SJSA1 (cell line): ENCODE data around the gene EPB41L4B. TPM values are rescaled to one million over a fixed set of nuclear protein-coding genes. Genes with fewer than 3 reads are reported as not detected.

Experiments used
- DNase-seq, 2 experiments: peaks; one replicate each; pipeline ENCODE4 v3.0.0-alpha.2; 2015 to 2020; ENCODE audit warnings: low spot score in 2 of 2, low read depth in 1 of 2
- H3K27ac ChIP-seq: fragments of 250-450 bp; sonication (Bioruptor Pico); 2 replicates; pipeline ENCODE4 v1.5.1; 2020; ENCODE audit warnings: mild to moderate bottlenecking, moderate library complexity
- H3K27me3 ChIP-seq: fragments of 250-450 bp; sonication (Bioruptor Pico); replicated peaks from 2 replicates; pipeline ENCODE4 v1.5.1; 2020; ENCODE audit warnings: mild to moderate bottlenecking, moderate library complexity
- H3K36me3 ChIP-seq: fragments of 250-450 bp; sonication (Bioruptor Pico); 2 replicates; pipeline ENCODE4 v1.5.1; 2020; ENCODE audit warnings: mild to moderate bottlenecking
- H3K4me1 ChIP-seq: fragments of 250-450 bp; sonication (Bioruptor Pico); replicated peaks from 2 replicates; pipeline ENCODE4 v1.6.1; 2021; ENCODE audit warnings: mild to moderate bottlenecking
- H3K4me3 ChIP-seq: fragments of 250-450 bp; sonication (Bioruptor Pico); 2 replicates; pipeline ENCODE4 v1.5.1; 2020; ENCODE audit warnings: mild to moderate bottlenecking
- H3K9me3 ChIP-seq: fragments of 250-450 bp; sonication (Bioruptor Pico); replicated peaks from 2 replicates; pipeline ENCODE4 v1.5.1; 2020; ENCODE audit warnings: mild to moderate bottlenecking
- total RNA-seq: library from RNA; depleted of rRNA; stranded (reverse); fragments of >200 nt; shearing (Covaris generic); gene quantifications from 2 replicates; pipeline ENCODE4 v1.2.3, GENCODE V29; 2014

The EPB41L4B gene
- total RNA-seq, 1 experiment from 2014 or later, result 4.1 TPM

GRCh38 chr9:109198736-109199382 is 122.0 kb downstream of the EPB41L4B start:
- Histone ChIP-seq H3K27ac (no peak overlapping the region), H3K36me3 (no peaks in the 10 kb centered on the region), H3K4me3 (no peak overlapping the region), H3K4me1 (peaks cover 4% of the 10 kb centered on the region; the same call in 1 of the 2 replicates), H3K27me3 (no peaks in the 10 kb centered on the region), H3K9me3 (no peaks in the 10 kb centered on the region)
- DNase-seq, result no peak

- Histone ChIP-seq H3K4me1 (peaks cover 4% of the 10 kb centered on the region; the same call in 1 of the 2 replicates), H3K27ac (no peak overlapping the region), H3K36me3 (no peaks in the 10 kb centered on the region), H3K4me3 (no peak overlapping the region), H3K27me3 (no peaks in the 10 kb centered on the region), H3K9me3 (no peaks in the 10 kb centered on the region)
- DNase-seq, result no peak
Measured at GRCh38 chr9:109193974-109194556, 126.8 kb downstream of the EPB41L4B start.

DNA sequence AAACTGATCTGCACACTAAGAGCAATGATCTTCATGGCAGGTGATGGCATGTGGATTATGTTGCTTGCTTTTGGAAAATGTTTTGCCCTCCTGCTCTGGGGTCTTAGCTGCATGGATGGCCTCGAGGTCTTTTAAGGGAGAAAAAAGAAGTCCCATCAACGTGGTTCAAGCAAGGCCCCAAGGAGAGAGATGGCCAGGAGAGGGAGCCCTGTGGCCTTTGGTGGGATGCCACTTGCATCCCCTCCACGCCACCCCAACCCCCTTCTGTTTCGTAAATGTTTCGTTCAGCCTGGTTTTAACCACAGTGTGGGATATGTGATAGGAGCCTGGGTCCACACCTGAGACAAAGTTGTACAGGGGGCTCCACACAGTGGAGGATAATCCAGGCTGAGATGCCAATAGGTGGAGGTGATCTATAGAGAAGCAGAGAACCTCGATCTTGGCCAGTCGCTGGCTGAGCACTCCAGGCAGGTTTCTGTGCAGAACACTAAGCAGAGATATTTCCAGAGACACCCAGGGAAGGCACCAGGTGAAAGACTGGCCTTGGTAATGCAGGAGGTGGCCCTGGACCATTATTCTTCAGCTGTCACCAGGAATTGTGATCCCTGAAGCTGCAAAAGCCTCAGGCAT is 128.0 kb downstream of the EPB41L4B start:
- peaks cover 4% of the 10 kb centered on the region; the same call in 1 of the 2 replicates for H3K4me1 ChIP-seq
- no peak overlapping the region for H3K4me3 ChIP-seq
- H3K36me3 ChIP-seq, result no peaks in the 10 kb centered on the region
- DNase-seq, result peak in 1 of 2 experiments; percentile 46
- no peaks in the 10 kb centered on the region for H3K9me3 ChIP-seq
- H3K27ac ChIP-seq, result no peak overlapping the region
- no peaks in the 10 kb centered on the region for H3K27me3 ChIP-seq

DNA sequence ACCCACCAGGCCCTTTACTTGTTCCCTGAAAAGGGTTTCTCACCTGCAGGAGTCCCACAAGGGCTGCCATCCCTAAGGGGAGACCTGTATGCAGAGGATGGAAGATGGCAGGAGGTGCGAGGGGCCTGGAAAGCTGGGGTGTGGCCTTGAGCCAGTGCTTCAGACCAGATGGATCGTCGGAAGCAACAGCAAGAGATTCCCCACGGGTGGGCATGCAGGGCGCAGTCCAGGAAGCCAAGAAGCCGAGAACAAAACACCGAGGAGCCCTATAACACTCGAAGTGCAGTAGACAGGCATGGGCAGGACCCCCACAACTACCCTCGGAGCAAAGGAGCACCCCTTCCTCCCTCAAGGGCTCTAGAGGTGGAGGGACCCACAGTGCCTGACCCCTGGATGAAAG is 129.1 kb downstream of the EPB41L4B start:
- Histone ChIP-seq H3K9me3 (no peaks in the 10 kb centered on the region), H3K27me3 (no peaks in the 10 kb centered on the region), H3K27ac (no peak overlapping the region), H3K4me3 (no peak overlapping the region), H3K4me1 (peaks cover 4% of the 10 kb centered on the region; the same call in 1 of the 2 replicates), H3K36me3 (no peaks in the 10 kb centered on the region)
- no peak for DNase-seq

DNA sequence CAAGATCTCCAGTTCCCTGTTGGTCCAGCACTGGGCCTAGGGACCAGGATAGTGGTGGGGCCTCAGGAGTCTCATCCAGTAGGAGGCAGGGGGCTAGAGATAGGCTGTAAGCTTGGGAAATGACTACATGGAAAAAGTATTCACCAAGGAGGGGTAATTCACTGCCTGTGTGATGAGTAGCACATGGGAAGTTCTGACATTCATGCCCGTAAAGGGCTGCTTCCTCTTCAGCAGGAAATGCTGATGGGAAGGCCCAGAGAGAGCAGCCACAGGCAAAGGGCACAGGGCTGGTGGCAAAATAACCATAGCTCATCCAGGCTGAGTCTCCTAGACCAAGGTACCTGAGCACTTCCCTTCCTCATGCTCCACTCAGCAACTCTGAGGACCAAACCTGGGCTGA is 130.7 kb downstream of the EPB41L4B start:
- no peak overlapping the region for H3K4me3 ChIP-seq
- no peaks in the 10 kb centered on the region for H3K27me3 ChIP-seq
- H3K9me3 ChIP-seq, result no peaks in the 10 kb centered on the region
- H3K4me1 ChIP-seq, result peaks cover 4% of the 10 kb centered on the region; the same call in 1 of the 2 replicates
- no peaks in the 10 kb centered on the region for H3K36me3 ChIP-seq
- DNase-seq, result no peak
- H3K27ac ChIP-seq, result no peak overlapping the region

GRCh38 chr9:109186857-109187520 is 133.9 kb downstream of the EPB41L4B start:
- no peaks in the 10 kb centered on the region for H3K27me3 ChIP-seq
- no peaks in the 10 kb centered on the region for H3K36me3 ChIP-seq
- no peak for DNase-seq
- H3K9me3 ChIP-seq, result no peaks in the 10 kb centered on the region
- H3K4me1 ChIP-seq, result no peaks in the 10 kb centered on the region
- no peak overlapping the region for H3K4me3 ChIP-seq
- H3K27ac ChIP-seq, result no peak overlapping the region

- H3K36me3 ChIP-seq, result no peaks in the 10 kb centered on the region
- no peaks in the 10 kb centered on the region for H3K9me3 ChIP-seq
- peak; percentile 19 to 52 for DNase-seq
- H3K27ac ChIP-seq, result no peak overlapping the region
- no peak overlapping the region for H3K4me3 ChIP-seq
- H3K27me3 ChIP-seq, result no peaks in the 10 kb centered on the region
- H3K4me1 ChIP-seq, result no peaks in the 10 kb centered on the region
Measured at GRCh38 chr9:109182940-109183798, 137.7 kb downstream of the EPB41L4B start.

- H3K27ac ChIP-seq, result no peak overlapping the region
- H3K4me3 ChIP-seq, result no peak overlapping the region
- H3K27me3 ChIP-seq, result no peaks in the 10 kb centered on the region
- no peaks in the 10 kb centered on the region for H3K9me3 ChIP-seq
- no peak for DNase-seq
- H3K36me3 ChIP-seq, result no peaks in the 10 kb centered on the region
- H3K4me1 ChIP-seq, result no peaks in the 10 kb centered on the region
Measured at GRCh38 chr9:109182550-109182939, 138.3 kb downstream of the EPB41L4B start.

DNA sequence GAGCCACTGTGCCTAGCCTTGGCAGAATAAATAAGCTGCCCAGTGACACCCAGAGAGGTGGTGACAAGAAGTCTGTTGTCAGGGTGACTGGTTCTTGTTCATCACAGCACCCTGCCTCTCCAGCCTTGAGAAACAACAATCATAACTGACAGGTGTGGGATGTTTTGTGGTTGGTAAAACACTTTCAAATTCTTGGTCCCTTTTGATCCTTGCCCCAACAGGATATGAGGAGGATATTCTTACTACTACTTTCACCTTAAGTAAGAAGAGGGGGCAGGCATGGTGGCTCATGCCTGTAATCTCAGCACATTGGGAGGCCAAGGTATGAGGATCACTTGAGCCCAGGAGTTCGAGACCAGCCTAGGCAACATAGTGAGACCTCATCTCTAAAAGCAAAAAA is 139.6 kb downstream of the EPB41L4B start:
- no peaks in the 10 kb centered on the region for H3K4me1 ChIP-seq
- H3K4me3 ChIP-seq, result no peak overlapping the region
- no peaks in the 10 kb centered on the region for H3K9me3 ChIP-seq
- H3K36me3 ChIP-seq, result no peaks in the 10 kb centered on the region
- no peaks in the 10 kb centered on the region for H3K27me3 ChIP-seq
- H3K27ac ChIP-seq, result no peak overlapping the region
- no peak for DNase-seq

DNA sequence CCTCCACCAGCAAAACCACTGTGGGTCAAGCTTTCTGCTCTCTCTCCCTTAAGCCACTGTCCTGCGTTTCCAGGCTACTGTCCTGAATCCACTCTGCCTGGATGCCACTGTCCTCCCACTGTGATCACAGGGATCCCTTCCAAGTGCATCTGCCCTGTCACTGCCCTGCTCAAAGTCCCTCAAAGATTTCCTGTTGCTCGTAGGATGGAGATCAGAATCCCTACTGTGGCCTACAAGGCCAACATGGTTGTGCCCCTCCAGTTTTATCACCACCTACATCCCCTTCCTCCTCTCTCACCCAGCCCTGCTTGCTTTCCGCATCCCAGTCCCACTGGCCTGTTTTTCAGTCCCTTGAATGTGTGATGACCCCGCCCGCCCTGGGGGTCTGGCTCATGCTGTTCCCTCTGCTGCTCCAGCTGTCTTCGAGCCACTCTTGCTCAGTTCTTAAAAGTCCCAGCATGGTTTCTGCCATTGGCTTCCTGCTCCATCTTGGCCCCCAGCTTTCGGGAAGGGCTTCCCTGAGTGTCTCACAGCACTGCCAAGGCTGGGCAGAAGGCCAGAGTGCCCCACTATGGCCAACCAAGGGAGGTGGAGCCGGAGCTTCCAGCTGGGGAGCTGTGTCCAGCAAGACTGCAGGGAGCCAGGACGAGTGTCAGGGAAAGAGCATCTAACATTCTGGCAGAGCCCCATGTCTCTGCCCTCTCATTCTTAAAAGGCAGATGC is 140.9 kb downstream of the EPB41L4B start:
- no peaks in the 10 kb centered on the region for H3K9me3 ChIP-seq
- no peak overlapping the region for H3K27ac ChIP-seq
- no peaks in the 10 kb centered on the region for H3K27me3 ChIP-seq
- no peak overlapping the region for H3K4me3 ChIP-seq
- H3K4me1 ChIP-seq, result no peaks in the 10 kb centered on the region
- H3K36me3 ChIP-seq, result no peaks in the 10 kb centered on the region
- DNase-seq, result no peak

DNA sequence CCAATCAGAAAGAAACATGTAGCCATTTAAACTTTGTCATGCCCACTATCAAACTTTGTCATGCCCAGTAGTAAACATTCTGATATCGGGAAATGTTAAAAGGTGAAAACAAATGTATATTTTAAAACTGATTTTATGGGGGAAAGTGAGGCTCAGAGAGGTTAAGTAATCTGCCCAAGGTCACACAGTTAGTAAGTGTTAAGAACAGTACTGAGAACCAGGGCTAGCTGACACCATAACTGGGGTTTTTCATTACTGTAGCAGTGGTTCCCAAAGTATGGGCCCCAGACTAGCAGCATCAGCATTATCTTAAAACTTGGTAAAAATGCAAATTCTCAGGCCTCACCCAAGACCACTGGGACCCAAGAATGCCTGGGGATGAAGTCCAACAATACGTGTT is 143.9 kb downstream of the EPB41L4B start:
- H3K36me3 ChIP-seq, result no peaks in the 10 kb centered on the region
- H3K4me3 ChIP-seq, result no peak overlapping the region
- no peak overlapping the region for H3K27ac ChIP-seq
- no peaks in the 10 kb centered on the region for H3K9me3 ChIP-seq
- no peaks in the 10 kb centered on the region for H3K4me1 ChIP-seq
- DNase-seq, result no peak
- H3K27me3 ChIP-seq, result no peaks in the 10 kb centered on the region; the same call in 1 of the 2 replicates

GRCh38 chr9:109176386-109176785 is 144.5 kb downstream of the EPB41L4B start:
- H3K27ac ChIP-seq, result no peak overlapping the region
- H3K4me1 ChIP-seq, result no peaks in the 10 kb centered on the region
- H3K27me3 ChIP-seq, result no peaks in the 10 kb centered on the region; the same call in 1 of the 2 replicates
- no peak for DNase-seq
- H3K9me3 ChIP-seq, result no peaks in the 10 kb centered on the region
- no peak overlapping the region for H3K4me3 ChIP-seq
- no peaks in the 10 kb centered on the region for H3K36me3 ChIP-seq

- DNase-seq, result no peak
- H3K9me3 ChIP-seq, result no peaks in the 10 kb centered on the region
- no peak overlapping the region for H3K27ac ChIP-seq
- H3K4me1 ChIP-seq, result no peaks in the 10 kb centered on the region
- no peak overlapping the region for H3K4me3 ChIP-seq
- no peaks in the 10 kb centered on the region for H3K36me3 ChIP-seq
- H3K27me3 ChIP-seq, result peaks cover 5% of the 10 kb centered on the region; the same call in 1 of the 2 replicates
Measured at GRCh38 chr9:109172935-109173334, 147.9 kb downstream of the EPB41L4B start.
